Retinal pigment epithelial cell (primary cell): ENCODE results near the gene GRAMD1B.

Experiments used
- DNase-seq: peaks from one replicate; pipeline ENCODE4 v3.0.0-alpha.2; 2010; ENCODE audit warnings: low read depth
- H3K4me3 ChIP-seq: 2 replicates; pipeline ENCODE4 v1.5.1; 2011; ENCODE audit warnings: mild to moderate bottlenecking, low read length, control low read depth, moderate library complexity
- CTCF ChIP-seq: conservative IDR thresholded peaks from 2 replicates; pipeline ENCODE4 v1.5.1; 2011; ENCODE audit warnings: low read depth, low read length, control low read depth, inconsistent platforms

Gene GRAMD1B

GRCh38 chr11:123640029-123640428 lies 210.0 kb downstream of the GRAMD1B start:
- no peak overlapping the region for H3K4me3 ChIP-seq
- no peak for DNase-seq
- TF ChIP-seq CTCF, result no peak

- no peak for DNase-seq
Measured at GRCh38 chr11:123640677-123641494, 210.8 kb downstream of the GRAMD1B start.

GRCh38 chr11:123641495-123641840 lies 211.4 kb downstream of the GRAMD1B start:
- no peak overlapping the region for H3K4me3 ChIP-seq
- TF ChIP-seq CTCF, result no peak
- DNase-seq, result no peak

More at GRCh38 chr11:123640677-123641494, 210.8 kb downstream of the GRAMD1B start:
- peak; percentile 84 for TF ChIP-seq CTCF
- no peak overlapping the region for H3K4me3 ChIP-seq

GRCh38 chr11:123642435-123642834 lies 212.4 kb downstream of the GRAMD1B start:
- DNase-seq, result no peak
- H3K4me3 ChIP-seq, result no peak overlapping the region
- no peak for TF ChIP-seq CTCF

GRCh38 chr11:123645286-123645975 lies 215.4 kb downstream of the GRAMD1B start:
- TF ChIP-seq CTCF, result no peak
- DNase-seq, result no peak
- no peak overlapping the region for H3K4me3 ChIP-seq

GRCh38 chr11:123650901-123651300 lies 220.8 kb downstream of the GRAMD1B start:
- no peak for TF ChIP-seq CTCF
- DNase-seq, result no peak
- H3K4me3 ChIP-seq, result no peak overlapping the region

- no peak for DNase-seq
- no peak for TF ChIP-seq CTCF
- no peak overlapping the region for H3K4me3 ChIP-seq
Measured at GRCh38 chr11:123652599-123652998, 222.5 kb downstream of the GRAMD1B start.
